Calu3 (cell line): ENCODE data around the gene GSTO1. TPM values are rescaled to one million over a fixed set of nuclear protein-coding genes. Genes with fewer than 3 reads are reported as not detected.
A peak's percentile ranks its signal among the peaks of the same experiment; 100 is the strongest.

Source experiments
- BruUV-seq: library from RNA; stranded (reverse); fragments of 400-500 nt; replicated peaks from 2 replicates; lab custom pipeline; 2021; lab: Mats Ljungman, UMichigan
- CTCF ChIA-PET: fragments of 300-600 bp; sonication (Branson Sonifier 250); formaldehyde crosslinking; loops from one replicate; lab custom pipeline; 2022; ENCODE audit warnings: antibody characterized with exemption; lab: Charles Lee
- DNase-seq: peaks from one replicate; pipeline ENCODE4 v3.0.0; 2022
- H3K27ac Mint-ChIP-seq: one replicate; pipeline ENCODE4 v1.8.0; 2022; ENCODE audit warnings: mixed read lengths; ENCODE audit not compliant: unreplicated experiment
- H3K27me3 Mint-ChIP-seq: one replicate; pipeline ENCODE4 v1.8.0; 2022; ENCODE audit warnings: mixed read lengths; ENCODE audit not compliant: unreplicated experiment
- H3K36me3 Mint-ChIP-seq: one replicate; pipeline ENCODE4 v1.8.0; 2022; ENCODE audit warnings: mild to moderate bottlenecking, moderate library complexity, mixed read lengths; ENCODE audit not compliant: insufficient read depth, unreplicated experiment
- H3K4me1 Mint-ChIP-seq: one replicate; pipeline ENCODE4 v1.8.0; 2022; ENCODE audit warnings: mild to moderate bottlenecking, low read depth, mixed read lengths; ENCODE audit not compliant: unreplicated experiment
- H3K4me3 Mint-ChIP-seq: one replicate; pipeline ENCODE4 v1.8.0; 2022; ENCODE audit warnings: mild to moderate bottlenecking, low read depth, moderate library complexity, mixed read lengths; ENCODE audit not compliant: unreplicated experiment
- H3K9me3 Mint-ChIP-seq: one replicate; pipeline ENCODE4 v1.8.0; 2022; ENCODE audit warnings: low read depth, mixed read lengths; ENCODE audit not compliant: unreplicated experiment
- intact Hi-C: fragments of 100-400 bp; cut with micrococcal nuclease; formaldehyde crosslinking; loops from one replicate; pipeline ENCODE4 v1.10.0; 2022; ENCODE audit not compliant: unreplicated experiment
- total RNA-seq: library from RNA; stranded (reverse); gene quantifications from 2 replicates; pipeline ENCODE4 v1.2.3, GENCODE V29; 2022
- TF ChIP-seq, protein P1 (sequence below): fragments of 200-600 bp; IDR thresholded peaks from one replicate; pipeline ENCODE4 v1.8.0; 2022; ENCODE audit warnings: antibody characterized with exemption; ENCODE audit not compliant: unreplicated experiment

GSTO1 gene
- total RNA-seq, 1 experiment from 2014 or later: 61.5 TPM

DNA sequence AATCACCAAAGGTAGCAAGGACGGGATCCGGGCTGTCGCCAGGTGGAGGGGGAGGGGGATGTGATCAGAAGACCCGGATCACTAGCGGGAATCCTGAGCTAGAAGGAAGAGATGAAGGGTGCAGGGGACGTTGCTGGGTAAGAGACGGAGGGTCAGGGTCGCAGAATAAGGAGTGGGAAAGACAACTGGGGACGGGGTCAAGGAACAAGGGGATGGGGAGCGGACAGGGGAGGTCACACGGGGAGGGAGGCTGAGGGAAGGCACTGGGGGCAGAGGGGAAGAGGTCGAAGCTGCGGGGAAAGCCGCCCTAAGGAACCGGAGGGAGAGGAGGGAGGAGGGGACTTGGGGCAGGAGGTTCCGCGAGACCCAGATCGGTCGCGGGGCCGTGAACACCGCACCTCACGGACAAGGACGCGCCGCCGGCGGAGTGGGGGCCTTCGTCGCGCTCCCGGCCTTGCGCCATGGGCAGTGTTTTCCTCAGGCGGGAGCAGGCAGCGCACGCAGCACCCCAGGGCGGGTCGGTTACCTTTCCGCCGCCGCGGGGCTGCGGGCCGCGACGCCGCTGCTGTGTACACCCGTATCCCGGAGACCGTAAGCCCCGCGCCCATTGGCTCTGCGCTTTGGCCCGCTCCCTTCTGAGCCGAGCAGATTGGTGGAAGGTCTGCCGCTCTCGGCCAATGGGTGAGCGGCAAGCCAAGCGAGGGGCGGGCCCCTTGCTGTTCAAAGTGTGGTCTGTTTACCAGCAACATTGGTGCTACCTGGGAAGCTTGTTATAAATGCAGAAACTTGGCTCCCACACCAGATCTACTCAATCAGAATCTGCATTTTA, 22.7 kb upstream of the GSTO1 start, which contains the start of gene CFAP43:
Gene CFAP43 (minus strand): TSS at position 581 of the 829 bp plus-strand sequence. CDS start 118 bp downstream, at position 463.
- Mint-ChIP-seq H3K27me3 (peaks cover 16% of the 10 kb centered on the region), H3K36me3 (peaks cover 20% of the 10 kb centered on the region), H3K4me3 (peak within 1 kb of the TSS; percentile 88), H3K9me3 (no peaks in the 10 kb centered on the region), H3K4me1 (peaks cover 9% of the 10 kb centered on the region), H3K27ac (peak within 1 kb of the TSS; percentile 94)
- intact Hi-C loops: no loop called here
- BruUV-seq: no TSS peak
- CTCF ChIA-PET: no interaction called here
- TF ChIP-seq, protein P1, sequence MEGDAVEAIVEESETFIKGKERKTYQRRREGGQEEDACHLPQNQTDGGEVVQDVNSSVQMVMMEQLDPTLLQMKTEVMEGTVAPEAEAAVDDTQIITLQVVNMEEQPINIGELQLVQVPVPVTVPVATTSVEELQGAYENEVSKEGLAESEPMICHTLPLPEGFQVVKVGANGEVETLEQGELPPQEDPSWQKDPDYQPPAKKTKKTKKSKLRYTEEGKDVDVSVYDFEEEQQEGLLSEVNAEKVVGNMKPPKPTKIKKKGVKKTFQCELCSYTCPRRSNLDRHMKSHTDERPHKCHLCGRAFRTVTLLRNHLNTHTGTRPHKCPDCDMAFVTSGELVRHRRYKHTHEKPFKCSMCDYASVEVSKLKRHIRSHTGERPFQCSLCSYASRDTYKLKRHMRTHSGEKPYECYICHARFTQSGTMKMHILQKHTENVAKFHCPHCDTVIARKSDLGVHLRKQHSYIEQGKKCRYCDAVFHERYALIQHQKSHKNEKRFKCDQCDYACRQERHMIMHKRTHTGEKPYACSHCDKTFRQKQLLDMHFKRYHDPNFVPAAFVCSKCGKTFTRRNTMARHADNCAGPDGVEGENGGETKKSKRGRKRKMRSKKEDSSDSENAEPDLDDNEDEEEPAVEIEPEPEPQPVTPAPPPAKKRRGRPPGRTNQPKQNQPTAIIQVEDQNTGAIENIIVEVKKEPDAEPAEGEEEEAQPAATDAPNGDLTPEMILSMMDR: no peak
- DNase-seq: peak; percentile 96

- TF ChIP-seq, protein P1: no peak
- H3K4me1 Mint-ChIP-seq: peaks cover 9% of the 10 kb centered on the region
- no peak for DNase-seq
- peak overlapping the region; percentile 88 for H3K4me3 Mint-ChIP-seq
- intact Hi-C loops: no loop called here
- peaks cover 22% of the 10 kb centered on the region for H3K27me3 Mint-ChIP-seq
- peaks cover 20% of the 10 kb centered on the region for H3K36me3 Mint-ChIP-seq
- H3K9me3 Mint-ChIP-seq: no peaks in the 10 kb centered on the region
- CTCF ChIA-PET: no interaction called here
- BruUV-seq: no TSS peak
- H3K27ac Mint-ChIP-seq: peak overlapping the region; percentile 94
Observed at GRCh38 chr10:104232613-104233102, 22.0 kb upstream of the GSTO1 start.

DNA sequence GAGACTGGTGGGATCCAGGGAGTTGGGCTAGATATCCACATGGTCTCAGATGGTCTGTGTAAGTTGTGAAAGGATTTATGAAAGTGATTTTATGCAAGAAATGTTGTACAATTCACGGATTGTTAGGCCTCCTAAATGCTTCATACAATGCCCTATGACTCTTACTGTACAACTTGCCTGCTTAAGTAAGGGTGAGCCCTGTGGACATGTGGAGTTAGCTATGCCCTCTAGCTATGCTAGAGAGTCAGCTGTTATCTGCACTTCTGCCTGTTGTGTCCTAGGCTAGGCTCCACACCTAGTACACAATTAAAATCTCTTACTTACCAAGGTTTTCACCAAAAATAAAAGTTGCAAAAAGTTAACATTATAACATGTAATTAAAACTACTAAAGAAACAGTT, 20.9 kb upstream of the GSTO1 start:
- no peaks in the 10 kb centered on the region for H3K9me3 Mint-ChIP-seq
- peaks cover 34% of the 10 kb centered on the region for H3K27me3 Mint-ChIP-seq
- H3K27ac Mint-ChIP-seq: peak overlapping the region; percentile 29
- CTCF ChIA-PET: no interaction called here
- TF ChIP-seq, protein P1: no peak
- H3K36me3 Mint-ChIP-seq: peaks cover 20% of the 10 kb centered on the region
- peak overlapping the region; percentile 58 for H3K4me3 Mint-ChIP-seq
- H3K4me1 Mint-ChIP-seq: peaks cover 9% of the 10 kb centered on the region
- no peak for DNase-seq
- BruUV-seq: no TSS peak
- intact Hi-C loops: no loop called here

- H3K27me3 Mint-ChIP-seq: peaks cover 45% of the 10 kb centered on the region
- no peaks in the 10 kb centered on the region for H3K9me3 Mint-ChIP-seq
- DNase-seq: no peak
- no peak overlapping the region for H3K4me3 Mint-ChIP-seq
- TF ChIP-seq, protein P1: no peak
- BruUV-seq: no TSS peak
- CTCF ChIA-PET: no interaction called here
- peaks cover 9% of the 10 kb centered on the region for H3K4me1 Mint-ChIP-seq
- intact Hi-C loops: no loop called here
- peaks cover 20% of the 10 kb centered on the region for H3K36me3 Mint-ChIP-seq
- no peak overlapping the region for H3K27ac Mint-ChIP-seq
Observed at GRCh38 chr10:104234934-104235333, 19.8 kb upstream of the GSTO1 start.
